Rectal smooth muscle tissue (tissue), 1 donor: ENCODE measurements around the gene NNAT.

Experiments used
- H3K27ac ChIP-seq: one replicate; pipeline ENCODE4 v1.7.0; 2013; ENCODE audit warnings: low read depth, low read length, inconsistent platforms
- H3K27me3 ChIP-seq: one replicate; pipeline ENCODE4 v1.7.0; 2013; ENCODE audit warnings: low read length; ENCODE audit not compliant: control insufficient read depth, insufficient read depth
- H3K36me3 ChIP-seq: one replicate; pipeline ENCODE4 v1.7.0; 2013; ENCODE audit warnings: low read length; ENCODE audit not compliant: control insufficient read depth, insufficient read depth
- H3K4me1 ChIP-seq: one replicate; pipeline ENCODE4 v1.7.0; 2013; ENCODE audit warnings: low read length; ENCODE audit not compliant: control insufficient read depth, insufficient read depth
- H3K4me3 ChIP-seq: one replicate; pipeline ENCODE4 v1.7.0; 2013; ENCODE audit warnings: low read length
- H3K9ac ChIP-seq: one replicate; pipeline ENCODE4 v1.7.0; 2013; ENCODE audit warnings: low read length

Gene NNAT

DNA sequence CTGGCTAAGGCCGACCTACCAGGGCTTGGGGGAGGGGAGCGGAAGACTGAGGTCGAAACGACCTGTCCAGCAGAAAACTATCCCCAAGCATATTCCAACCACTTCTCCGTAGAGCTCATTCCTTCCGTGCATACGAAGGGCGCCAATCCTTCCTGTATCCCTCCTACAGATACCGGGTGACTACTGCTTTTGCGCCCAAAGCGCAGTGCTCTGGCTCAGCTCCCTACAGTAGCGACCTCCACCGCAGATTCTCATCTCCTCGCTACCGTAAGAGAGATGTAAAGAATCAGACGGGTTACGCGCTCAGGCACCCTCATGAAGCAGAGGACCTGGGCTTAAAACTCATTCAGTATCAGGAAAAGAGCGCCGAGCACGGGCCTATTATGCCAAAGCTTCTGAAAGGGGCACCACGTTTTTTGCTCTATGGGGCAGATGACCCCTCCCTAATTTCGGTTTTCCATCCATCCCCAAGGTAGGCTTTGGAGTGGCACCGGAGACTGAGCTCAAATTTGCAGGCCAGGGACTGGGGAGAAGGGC lies 563 bp upstream of the NNAT start:
- Histone ChIP-seq H3K36me3 (peaks cover 2% of the 10 kb centered on the region), H3K27me3 (no peaks in the 10 kb centered on the region), H3K4me1 (peaks cover 57% of the 10 kb centered on the region), H3K27ac (peak overlapping the region; percentile 94), H3K9ac (no peak overlapping the region), H3K4me3 (no peak overlapping the region)

- no peaks in the 10 kb centered on the region for H3K27me3 ChIP-seq
- no peaks in the 10 kb centered on the region for H3K36me3 ChIP-seq
- peak overlapping the region; percentile 37 for H3K4me3 ChIP-seq
- H3K4me1 ChIP-seq: peaks cover 54% of the 10 kb centered on the region
- H3K27ac ChIP-seq: peak overlapping the region; percentile 43
- no peak overlapping the region for H3K9ac ChIP-seq
Observed at GRCh38 chr20:37522260-37523011, 1.4 kb downstream of the NNAT start.

- Histone ChIP-seq H3K27me3 (no peaks in the 10 kb centered on the region), H3K36me3 (no peaks in the 10 kb centered on the region), H3K9ac (no peak overlapping the region), H3K27ac (peak overlapping the region; percentile 15), H3K4me3 (no peak overlapping the region), H3K4me1 (peaks cover 49% of the 10 kb centered on the region)
Observed at GRCh38 chr20:37523012-37523391, 2.0 kb downstream of the NNAT start.

DNA sequence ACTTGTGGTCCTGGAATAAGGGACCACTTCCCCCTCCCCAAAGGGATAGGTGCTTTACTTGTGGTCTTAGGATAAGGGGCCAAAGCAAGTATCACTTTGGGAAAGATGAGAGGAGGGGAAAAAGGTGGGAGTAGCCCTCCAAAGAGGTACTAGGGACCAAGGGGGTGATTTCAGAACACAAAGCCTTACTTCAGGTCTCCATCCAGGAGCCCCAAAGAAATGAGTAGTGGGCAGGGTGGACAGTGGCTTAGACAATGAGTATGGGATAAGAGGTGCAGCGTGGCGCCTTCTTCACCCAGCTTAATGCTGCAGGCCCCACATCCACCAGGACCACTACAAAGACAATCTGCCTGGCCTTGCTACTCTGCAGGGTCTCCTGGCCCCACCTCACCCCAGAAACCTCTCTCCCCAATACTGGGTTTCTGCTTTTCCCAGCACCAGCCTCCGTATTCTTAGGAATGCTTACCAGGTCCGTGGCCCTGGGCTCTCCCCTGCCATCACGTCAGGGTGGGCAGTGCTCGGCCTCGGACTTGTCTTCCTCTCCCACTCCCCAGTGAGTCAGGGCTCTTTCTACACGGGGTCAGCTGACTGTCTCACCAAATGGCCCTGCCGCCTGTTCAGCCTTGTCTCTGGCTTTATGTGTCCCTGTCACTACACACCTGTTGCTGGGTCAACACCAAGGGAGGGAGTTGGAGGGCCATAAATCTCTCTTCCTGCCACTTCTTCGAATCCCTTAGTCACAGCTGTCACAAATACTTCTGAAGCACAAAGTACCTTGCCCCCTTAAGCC lies 3.1 kb downstream of the NNAT start:
- Histone ChIP-seq H3K27me3 (no peaks in the 10 kb centered on the region), H3K9ac (no peak overlapping the region), H3K36me3 (no peaks in the 10 kb centered on the region), H3K27ac (no peak overlapping the region), H3K4me1 (peaks cover 40% of the 10 kb centered on the region), H3K4me3 (peak overlapping the region; percentile 16)

DNA sequence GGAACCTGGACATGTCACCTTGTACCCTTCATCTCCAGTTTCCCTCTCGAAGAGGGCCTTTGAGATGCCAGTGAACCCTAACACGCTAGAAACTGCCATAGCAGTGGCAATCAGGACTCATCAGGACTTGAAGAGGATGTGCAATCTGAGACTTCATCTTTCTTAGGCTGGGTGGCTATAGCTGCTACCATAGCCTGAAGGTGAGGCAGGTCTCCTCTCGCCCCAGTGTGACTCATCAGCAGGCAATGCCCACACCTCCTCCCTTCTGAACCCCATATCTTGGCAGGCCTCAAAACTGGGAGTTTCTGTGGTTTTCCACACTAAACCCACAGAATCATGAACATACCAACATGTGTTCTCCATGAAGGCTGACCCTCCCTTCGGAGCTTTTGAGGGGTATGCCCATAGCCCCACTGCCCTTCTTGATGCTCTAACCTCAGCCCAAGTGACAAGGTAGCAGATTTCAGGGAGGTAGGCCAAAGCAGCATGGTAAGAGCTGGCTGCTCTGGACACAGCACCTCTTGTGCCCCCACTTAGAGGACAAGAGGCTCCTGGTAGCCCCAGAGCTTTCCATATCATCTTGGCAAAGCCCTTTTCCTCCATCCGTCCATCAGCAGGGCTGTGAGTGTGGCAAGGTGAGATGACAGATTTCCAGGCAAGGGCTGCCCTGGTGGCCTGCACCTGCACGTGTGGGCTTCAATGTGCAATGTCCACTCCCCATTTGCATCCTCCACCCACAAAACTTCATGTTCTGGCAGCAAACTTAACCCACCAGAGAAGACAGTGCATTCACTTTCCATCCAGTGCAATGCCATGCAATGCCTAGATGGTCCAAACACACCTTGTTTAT lies 4.0 kb downstream of the NNAT start:
- H3K27ac ChIP-seq: peak overlapping the region; percentile 99
- H3K4me3 ChIP-seq: peak overlapping the region; percentile 47
- no peaks in the 10 kb centered on the region for H3K36me3 ChIP-seq
- no peak overlapping the region for H3K9ac ChIP-seq
- peaks cover 32% of the 10 kb centered on the region for H3K4me1 ChIP-seq
- H3K27me3 ChIP-seq: no peaks in the 10 kb centered on the region

DNA sequence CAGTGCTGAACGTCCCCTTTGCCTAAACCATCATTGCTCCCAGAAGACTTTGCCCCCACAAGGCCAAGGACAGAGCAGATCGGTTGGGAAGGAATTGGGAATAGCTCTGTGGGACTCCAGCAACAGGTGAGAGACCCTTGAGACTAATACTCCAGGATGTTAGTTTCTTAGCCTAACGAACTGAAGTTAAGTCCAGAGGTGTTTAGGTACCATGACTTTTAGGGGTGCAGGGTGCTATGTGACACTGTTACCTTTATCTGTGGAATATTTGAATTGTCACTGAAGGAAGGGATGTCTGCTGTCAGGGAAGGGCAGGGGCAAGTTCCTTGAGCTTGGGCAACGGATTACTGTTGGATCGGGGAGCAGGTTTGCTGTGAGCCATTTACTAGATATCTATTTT lies 4.8 kb downstream of the NNAT start:
- H3K4me1 ChIP-seq: peaks cover 26% of the 10 kb centered on the region
- H3K9ac ChIP-seq: no peak overlapping the region
- peak overlapping the region; percentile 47 for H3K4me3 ChIP-seq
- H3K27me3 ChIP-seq: no peaks in the 10 kb centered on the region
- H3K36me3 ChIP-seq: no peaks in the 10 kb centered on the region
- peak overlapping the region; percentile 99 for H3K27ac ChIP-seq

DNA sequence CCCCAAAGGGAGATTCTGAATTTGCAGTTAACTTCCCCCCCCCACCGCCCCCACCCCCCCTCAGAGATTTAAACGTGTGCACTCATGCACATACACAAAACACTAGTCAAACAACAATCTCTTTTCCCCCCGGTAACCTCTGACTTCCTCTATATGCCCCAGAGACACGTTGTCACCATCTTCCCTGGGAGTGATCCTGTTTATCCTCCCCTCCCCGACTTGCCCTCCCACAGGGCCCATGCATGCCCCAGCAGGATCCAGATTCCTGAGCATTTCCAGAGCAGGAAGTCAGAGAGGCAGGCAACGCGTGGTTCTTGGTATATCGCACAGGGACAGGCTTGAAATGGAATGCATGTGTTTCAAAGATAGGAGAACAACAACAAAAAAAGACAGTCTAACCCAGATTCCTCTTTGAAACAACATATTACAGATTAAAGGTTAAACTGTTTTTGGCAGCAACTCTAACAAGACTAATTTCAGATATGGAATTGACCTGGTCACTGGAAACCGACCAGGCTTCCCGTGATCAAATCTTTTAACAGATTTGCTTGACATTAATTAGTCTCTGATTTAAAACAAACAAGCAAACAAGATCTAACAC lies 5.3 kb downstream of the NNAT start:
- H3K9ac ChIP-seq: peak overlapping the region; percentile 32
- H3K27ac ChIP-seq: peak overlapping the region; percentile 99
- H3K27me3 ChIP-seq: no peaks in the 10 kb centered on the region
- H3K4me3 ChIP-seq: peak overlapping the region; percentile 91
- peaks cover 26% of the 10 kb centered on the region for H3K4me1 ChIP-seq
- H3K36me3 ChIP-seq: no peaks in the 10 kb centered on the region

DNA sequence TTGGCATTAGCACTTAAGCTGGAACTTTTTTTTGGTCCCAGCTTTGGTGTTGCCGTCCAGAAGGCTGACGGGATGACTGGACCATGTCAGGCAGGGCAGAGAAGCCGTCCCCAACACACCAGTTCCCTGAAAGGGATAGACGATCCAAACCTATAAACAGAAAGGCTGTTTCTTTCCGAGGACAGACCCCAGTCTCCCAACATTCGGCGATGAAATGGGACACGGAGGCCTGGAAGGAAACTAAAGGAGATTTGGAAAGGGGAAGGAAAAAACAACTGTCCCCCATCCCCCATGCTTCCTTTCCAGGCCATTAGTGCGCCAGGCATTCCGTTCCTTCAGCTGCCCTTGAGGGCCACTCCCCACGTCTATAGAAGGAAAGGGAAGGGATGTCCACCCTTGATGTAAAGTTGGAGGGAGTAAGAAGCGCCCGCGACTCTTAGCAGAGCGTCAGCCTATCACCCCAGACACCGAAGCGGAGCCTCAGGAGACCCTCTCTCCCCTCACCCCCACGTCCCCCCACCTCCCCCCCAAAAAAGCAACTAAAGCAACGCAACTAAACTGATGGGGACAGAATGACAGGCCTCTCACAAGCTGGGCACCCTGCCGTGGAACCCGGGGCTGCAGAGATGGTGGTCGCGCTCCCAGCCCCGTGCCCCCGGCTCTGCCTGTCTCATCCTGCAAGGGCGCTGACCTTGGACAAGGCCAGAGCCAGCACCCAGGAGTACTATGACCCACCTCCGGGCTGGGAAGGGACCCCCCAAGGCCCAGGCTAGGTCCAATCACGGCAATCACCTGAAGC lies 6.0 kb downstream of the NNAT start:
- H3K27ac ChIP-seq: peak overlapping the region; percentile 99
- H3K4me1 ChIP-seq: peaks cover 26% of the 10 kb centered on the region
- H3K4me3 ChIP-seq: peak overlapping the region; percentile 91
- no peaks in the 10 kb centered on the region for H3K27me3 ChIP-seq
- no peaks in the 10 kb centered on the region for H3K36me3 ChIP-seq
- H3K9ac ChIP-seq: peak overlapping the region; percentile 72

DNA sequence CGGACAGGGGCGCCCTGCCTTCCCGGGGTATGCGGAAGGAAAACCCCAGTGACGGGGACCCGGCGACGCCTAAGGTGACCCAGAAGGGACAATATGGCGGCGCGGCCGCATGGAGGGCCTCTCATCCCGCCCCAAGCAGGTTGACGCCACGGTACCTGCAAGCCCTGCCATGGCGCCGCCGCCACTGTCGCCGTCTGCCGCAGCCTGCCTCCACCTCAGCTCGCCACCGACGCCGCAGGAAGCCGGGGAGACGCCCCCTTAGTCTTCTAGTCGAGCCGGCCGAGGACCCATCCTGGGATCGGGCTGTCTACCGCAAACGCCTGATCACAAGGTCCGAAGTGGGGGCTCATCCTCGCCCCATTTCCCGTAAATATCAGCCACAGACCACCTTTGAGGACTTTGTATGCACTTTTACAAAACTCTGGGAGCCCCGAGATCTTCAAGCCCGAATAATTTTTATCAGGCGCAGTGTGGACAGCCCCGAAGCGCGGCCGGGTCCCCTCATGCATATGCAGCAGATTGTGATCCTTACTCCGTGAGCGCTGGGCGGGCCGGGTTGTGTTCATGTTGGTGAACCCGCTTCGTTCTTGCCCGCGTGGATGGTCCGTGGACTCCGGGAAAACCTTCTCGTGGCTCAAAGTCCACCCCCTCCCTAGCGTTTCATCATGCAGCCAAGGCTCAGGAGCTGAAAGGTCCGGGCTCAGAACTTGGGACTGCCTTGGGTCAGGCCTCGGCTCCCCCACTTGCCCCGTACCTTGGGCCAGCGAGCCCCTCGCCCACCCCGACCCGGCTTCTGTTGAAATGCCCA lies 6.8 kb downstream of the NNAT start, which contains the start of gene BLCAP:
Gene BLCAP (minus strand): TSS at position 239 of the 808 bp plus-strand sequence. CDS start 8,702 bp downstream, outside the sequence.
- Histone ChIP-seq H3K4me3 (peak within 1 kb of the TSS; percentile 91), H3K27me3 (no peaks in the 10 kb centered on the region), H3K9ac (peak within 1 kb of the TSS; percentile 72), H3K36me3 (no peaks in the 10 kb centered on the region), H3K27ac (peak within 1 kb of the TSS; percentile 99), H3K4me1 (peaks cover 24% of the 10 kb centered on the region)

DNA sequence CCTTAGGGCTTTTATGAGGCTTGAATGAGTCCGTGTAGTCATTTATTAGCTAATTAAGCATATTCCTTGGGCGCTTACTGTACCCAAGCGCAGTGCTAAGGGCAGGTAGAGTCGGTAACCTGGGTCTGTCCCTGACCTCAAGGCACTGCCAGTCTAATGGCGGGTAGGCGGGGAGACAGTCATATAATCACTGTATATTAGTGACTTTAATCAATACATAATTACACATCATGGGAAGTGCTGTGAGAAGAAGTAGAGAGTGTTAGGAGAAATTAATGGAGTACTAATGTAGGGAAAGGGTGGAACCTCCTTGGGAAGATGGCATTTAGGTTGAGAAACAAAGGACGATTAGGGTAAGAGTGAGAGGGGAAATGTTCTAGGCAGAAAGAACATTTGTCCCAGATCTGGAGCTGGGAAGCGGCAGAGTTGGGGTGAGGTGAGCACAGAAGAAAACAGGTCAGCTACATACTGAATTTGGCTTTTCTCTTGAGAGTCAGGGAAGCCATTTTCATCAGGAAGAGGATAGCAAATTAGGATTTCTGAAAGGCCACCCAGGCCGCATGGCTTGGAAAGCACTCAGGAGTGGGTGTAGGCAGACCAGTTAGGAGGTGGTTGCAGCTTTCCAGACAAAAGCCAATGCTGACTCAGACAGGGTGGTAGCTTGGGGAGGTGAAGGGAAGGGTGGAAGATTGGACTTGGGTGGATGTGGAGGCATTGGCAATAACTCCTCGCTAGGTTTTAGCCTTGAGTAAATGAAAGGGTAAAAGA lies 7.6 kb downstream of the NNAT start:
- Histone ChIP-seq H3K4me3 (peak overlapping the region; percentile 91), H3K4me1 (peaks cover 23% of the 10 kb centered on the region), H3K9ac (peak overlapping the region; percentile 72), H3K27ac (peak overlapping the region; percentile 99), H3K36me3 (no peaks in the 10 kb centered on the region), H3K27me3 (no peaks in the 10 kb centered on the region)
